Psoas muscle (tissue), 8 donors: Measurements from ENCODE around the gene EMC8. TPM values are rescaled to one million over a fixed set of nuclear protein-coding genes. Genes with fewer than 3 reads are reported as not detected.
A peak's percentile ranks its signal among the peaks of the same experiment; 100 is the strongest.

Source experiments
- ATAC-seq, 4 donors: fragments of 200-7000 bp; cut with Tn5 transposase; one replicate each; pipeline ENCODE4 v1.9.1; 2020; ENCODE audit warnings: moderate library complexity in 3 of 4, mild to moderate bottlenecking in 2 of 4
- DNase-seq, 2 donors: peaks; one replicate each; pipeline ENCODE4 v3.0.0-alpha.2; 2020
- H3K27ac ChIP-seq: fragments of 200-600 bp; one replicate; pipeline ENCODE4 v1.8.0; 2022
- H3K27me3 ChIP-seq, 3 donors: fragments of 200-600 bp in 1 of 3; one replicate each; pipeline versions ENCODE4 v1.6.1 to v1.8.0; 2013 to 2022; ENCODE audit warnings: low read length in 2 of 3, mild to moderate bottlenecking in 2 of 3, moderate library complexity in 1 of 3; ENCODE audit not compliant: insufficient read depth in 3 of 3
- H3K36me3 ChIP-seq, 2 donors: fragments of 200-600 bp in 1 of 2; one replicate each; pipeline versions ENCODE4 v1.6.1 to v1.8.0; 2013 to 2022; ENCODE audit warnings: low read depth in 1 of 2, mild to moderate bottlenecking in 1 of 2, moderate library complexity in 1 of 2; ENCODE audit not compliant: insufficient read depth in 1 of 2
- H3K4me1 ChIP-seq: fragments of 200-600 bp; one replicate; pipeline ENCODE4 v1.8.0; 2022
- H3K4me3 ChIP-seq: fragments of 200-600 bp; one replicate; pipeline ENCODE4 v1.8.0; 2022; ENCODE audit warnings: mild to moderate bottlenecking
- H3K9me3 ChIP-seq: fragments of 200-600 bp; one replicate; pipeline ENCODE4 v1.8.0; 2022
- CTCF ChIP-seq: fragments of 200-600 bp; IDR thresholded peaks from one replicate; pipeline ENCODE4 v1.8.0; 2022; ENCODE audit warnings: antibody characterized with exemption
- WGBS, 3 donors: extraction: QIAGEN DNeasy Blood & Tissue Kit; methylation state at CpG; one replicate each; pipeline versions ENCODE4 v1.1.6 to v1.1.7; 2013; 5-methylcytosine and 5-hydroxymethylcytosine counted together
- intact Hi-C, 2 donors: fragments of 100-400 bp; cut with DNase I; formaldehyde crosslinking; loops; one replicate each; pipeline versions ENCODE4 v1.11.0 to v1.14.2; 2022
- polyA plus RNA-seq, 3 donors: library from polyadenylated mRNA; stranded (reverse); fragments of 200-250 nt; gene quantifications; one replicate each; pipeline ENCODE4 v1.2.3, GENCODE V29; 2013
- total RNA-seq, 4 donors: library from RNA; stranded (reverse); fragmentation: NEBNext Ultra II Directional in 2 of 4; extraction: Animal tissue kit (Norgen Biotek cat#: 25700) in 2 of 4; gene quantifications; one replicate each; pipeline versions ENCODE4 v1.2.1 to v1.2.4, GENCODE V29; 2021 to 2023
- donor health status: healthy with polysubstance abuse.
- donor health status: DM: no; HTN: no; CAD: no; lungs with moderate emphysema.
- donor health status: Bipolar disorder and iron deficiency.
- donor health status: healthy.
- donor health status: DM: yes; HTN: yes; CAD: no.
- donor health status: DM: no; HTN: no; CAD: no.
- donor health status: DM: no; HTN: no; CAD: no.
- donor health status: DM: yes; HTN: yes; CAD: no.

The EMC8 gene
- total and polyA plus RNA-seq, 7 donors, result 16.4 to 41.6 (median 24.7) TPM

- 95 to 98% (median 97%) methylated on average over 6 of the region's 6 CpGs for WGBS, 3 donors
- DNase-seq, result no peak
- no peaks in the 10 kb centered on the region for H3K9me3 ChIP-seq
Measured at GRCh38 chr16:85770741-85771140, 28.6 kb downstream of the EMC8 start.

GRCh38 chr16:85768199-85768598 lies 31.1 kb downstream of the EMC8 start:
- intact Hi-C loops, result no loop called here
- WGBS, 3 donors, result 60 to 61% (median 61%) methylated on average over 2 of the region's 2 CpGs

More at GRCh38 chr16:85770741-85771140, 28.6 kb downstream of the EMC8 start:
- Histone ChIP-seq H3K36me3 (peaks cover 0 to 8% of the 10 kb centered on the region in 2 donors), H3K27me3 (no peaks in the 10 kb centered on the region), H3K4me1 (no peaks in the 10 kb centered on the region), H3K27ac (no peak overlapping the region), H3K4me3 (no peak overlapping the region)
- ATAC-seq, result no peak
- intact Hi-C loops, result no loop called here
- no peak for TF ChIP-seq CTCF

GRCh38 chr16:85767531-85767930 lies 31.8 kb downstream of the EMC8 start:
- Histone ChIP-seq H3K27ac (no peak overlapping the region), H3K9me3 (no peaks in the 10 kb centered on the region), H3K27me3 (no peaks in the 10 kb centered on the region), H3K4me3 (no peak overlapping the region), H3K36me3 (peaks cover 0 to 4% of the 10 kb centered on the region in 2 donors), H3K4me1 (no peaks in the 10 kb centered on the region)
- DNase-seq (no peak), ATAC-seq (peak in 1 of 4 donors; percentile 46)
- 67 to 70% (median 68%) methylated on average over 8 of the region's 8 CpGs for WGBS, 3 donors
- intact Hi-C loops, result no loop called here
- no peak for TF ChIP-seq CTCF

More at GRCh38 chr16:85768199-85768598, 31.1 kb downstream of the EMC8 start:
- H3K27ac ChIP-seq, result no peak overlapping the region
- H3K4me1 ChIP-seq, result no peaks in the 10 kb centered on the region
- H3K9me3 ChIP-seq, result no peaks in the 10 kb centered on the region
- H3K4me3 ChIP-seq, result no peak overlapping the region
- H3K36me3 ChIP-seq, result peaks cover 0 to 4% of the 10 kb centered on the region in 2 donors
- no peak for ATAC-seq
- no peak for TF ChIP-seq CTCF
- DNase-seq, result no peak
- H3K27me3 ChIP-seq, result no peaks in the 10 kb centered on the region

GRCh38 chr16:85765767-85766166 lies 33.6 kb downstream of the EMC8 start:
- DNase-seq (no peak), ATAC-seq (no peak)
- intact Hi-C loops, result no loop called here
- Histone ChIP-seq H3K27ac (no peak overlapping the region), H3K4me3 (no peak overlapping the region), H3K36me3 (peaks cover 0 to 2% of the 10 kb centered on the region in 2 donors), H3K4me1 (no peaks in the 10 kb centered on the region), H3K9me3 (no peaks in the 10 kb centered on the region), H3K27me3 (peaks cover 0 to under 1% (median 0%) of the 10 kb centered on the region in 3 donors)
- 52 to 57% (median 53%) methylated on average over 8 of the region's 8 CpGs for WGBS, 3 donors
- TF ChIP-seq CTCF, result no peak

- Histone ChIP-seq H3K36me3 (no peaks in the 10 kb centered on the region), H3K9me3 (no peaks in the 10 kb centered on the region), H3K27ac (no peak overlapping the region), H3K27me3 (peaks cover 0 to 6% (median 0%) of the 10 kb centered on the region in 3 donors), H3K4me3 (no peak overlapping the region), H3K4me1 (no peaks in the 10 kb centered on the region)
- WGBS, 3 donors, result 49 to 54% (median 51%) methylated on average over 8 of the region's 8 CpGs
- no peak for TF ChIP-seq CTCF
- no peak for DNase-seq
- intact Hi-C loops, result no loop called here
- ATAC-seq, result no peak
Measured at GRCh38 chr16:85765211-85765610, 34.1 kb downstream of the EMC8 start.
